ENCODE measurements around the gene COL5A1. TPM values are rescaled to one million over a fixed set of nuclear protein-coding genes. Genes with fewer than 3 reads are reported as not detected.

The COL5A1 gene
- total RNA-seq, 1 donor from 2014 or later, result 13.9 TPM

- H3K4me3 ChIP-seq, result no peak overlapping the region
- H3K27me3 ChIP-seq (ENCODE audit: low read depth), result peaks cover 31% of the 10 kb centered on the region
- intact Hi-C loops (cut with micrococcal nuclease), result no loop called here
- no peaks in the 10 kb centered on the region for H3K36me3 ChIP-seq
- no peak overlapping the region for H3K27ac ChIP-seq (replicated peaks)
- no peak for DNase-seq
- H3K9me3 ChIP-seq (replicated peaks), result no peaks in the 10 kb centered on the region
- TF ChIP-seq CTCF (IDR thresholded peaks at IDR 0.05; ENCODE audit: borderline replicate concordance), result no peak
- H3K4me1 ChIP-seq, result no peaks in the 10 kb centered on the region
These were observed 209.4 kb downstream of the COL5A1 start for GRCh38 chr9:134851020-134851419.

DNA sequence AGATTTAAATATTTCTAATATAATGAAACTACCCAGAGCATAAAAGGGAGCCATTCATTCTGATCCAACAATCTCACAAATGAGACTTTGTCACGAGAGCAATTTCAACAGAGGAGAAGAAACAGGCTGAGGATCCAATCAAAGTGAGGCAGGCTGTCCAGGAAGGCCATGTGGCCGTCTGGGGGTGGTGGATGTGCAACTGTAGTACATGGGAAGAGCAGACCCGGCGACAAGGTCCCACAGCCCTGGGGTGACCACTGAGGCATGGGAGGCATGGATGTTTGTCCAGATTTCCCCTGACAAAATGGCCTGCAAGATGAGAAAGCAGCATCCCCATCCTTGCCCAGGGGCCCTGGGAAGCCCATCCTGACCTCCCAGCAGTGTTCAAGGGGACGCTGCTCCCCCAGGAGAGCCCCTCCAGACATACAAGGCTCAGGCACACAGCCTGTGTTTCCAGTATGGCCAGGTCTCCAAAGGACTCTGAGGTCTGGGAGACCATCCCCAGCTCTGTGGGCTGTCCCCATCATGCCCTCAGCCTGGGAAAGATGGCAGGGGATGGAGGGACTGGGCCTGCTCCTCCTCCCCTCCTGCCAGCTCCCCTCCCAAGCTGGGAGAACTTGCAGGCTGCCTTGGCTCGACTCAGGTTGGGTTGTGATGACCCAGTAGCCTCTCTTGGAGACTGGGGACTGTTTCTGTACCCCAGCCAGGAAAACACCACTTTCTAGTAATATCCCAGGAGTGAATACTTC, 211.5 kb downstream of the COL5A1 start:
- intact Hi-C loops (cut with micrococcal nuclease), result no loop called here
- TF ChIP-seq CTCF (IDR thresholded peaks at IDR 0.05; ENCODE audit: borderline replicate concordance), result no peak
- no peak for DNase-seq

GRCh38 chr9:134853893-134854292, 212.3 kb downstream of the COL5A1 start:
- intact Hi-C loops (cut with micrococcal nuclease), result no loop called here
- peaks cover 39% of the 10 kb centered on the region for H3K27me3 ChIP-seq (ENCODE audit: low read depth)
- no peaks in the 10 kb centered on the region for H3K4me1 ChIP-seq
- no peak for TF ChIP-seq CTCF (IDR thresholded peaks at IDR 0.05; ENCODE audit: borderline replicate concordance)
- DNase-seq, result no peak
- H3K4me3 ChIP-seq, result no peak overlapping the region
- no peak overlapping the region for H3K27ac ChIP-seq (replicated peaks)
- H3K9me3 ChIP-seq (replicated peaks), result peaks cover 3% of the 10 kb centered on the region
- H3K36me3 ChIP-seq, result no peaks in the 10 kb centered on the region

More for the DNA sequence above, 211.5 kb downstream of the COL5A1 start:
- no peaks in the 10 kb centered on the region for H3K9me3 ChIP-seq (replicated peaks)
- no peaks in the 10 kb centered on the region for H3K36me3 ChIP-seq
- H3K4me1 ChIP-seq, result no peaks in the 10 kb centered on the region
- no peak overlapping the region for H3K27ac ChIP-seq (replicated peaks)
- H3K27me3 ChIP-seq (ENCODE audit: low read depth), result peaks cover 39% of the 10 kb centered on the region
- H3K4me3 ChIP-seq, result no peak overlapping the region

- no peak for DNase-seq
- H3K27ac ChIP-seq (replicated peaks), result no peak overlapping the region
- H3K4me3 ChIP-seq, result no peak overlapping the region
- no peaks in the 10 kb centered on the region for H3K36me3 ChIP-seq
- peaks cover 39% of the 10 kb centered on the region for H3K27me3 ChIP-seq (ENCODE audit: low read depth)
- H3K4me1 ChIP-seq, result no peaks in the 10 kb centered on the region
- H3K9me3 ChIP-seq (replicated peaks), result peaks cover 6% of the 10 kb centered on the region
- intact Hi-C loops (cut with micrococcal nuclease), result no loop called here
- TF ChIP-seq CTCF (IDR thresholded peaks at IDR 0.05; ENCODE audit: borderline replicate concordance), result no peak
These were observed 213.0 kb downstream of the COL5A1 start for GRCh38 chr9:134854541-134854981.

GRCh38 chr9:134855231-134855899, 213.8 kb downstream of the COL5A1 start:
- Histone ChIP-seq H3K4me1 (no peaks in the 10 kb centered on the region), H3K4me3 (no peak overlapping the region), H3K27ac (replicated peaks) (no peak overlapping the region), H3K9me3 (replicated peaks) (peaks cover 6% of the 10 kb centered on the region), H3K27me3 (ENCODE audit: low read depth) (peaks cover 39% of the 10 kb centered on the region), H3K36me3 (no peaks in the 10 kb centered on the region)
- TF ChIP-seq CTCF (IDR thresholded peaks at IDR 0.05; ENCODE audit: borderline replicate concordance), result no peak
- DNase-seq, result no peak
- intact Hi-C loops (cut with micrococcal nuclease), result no loop called here
